HG02623 (cell line): Measurements from ENCODE around the gene MRPL55.

Source experiments
- ATAC-seq: cut with Tn5 transposase; IDR thresholded peaks from one replicate; pipeline ENCODE4 v1.9.1; 2021; ENCODE audit warnings: moderate library complexity; ENCODE audit not compliant: unreplicated experiment

The MRPL55 gene

GRCh38 chr1:228102791-228103620 is 6.1 kb downstream of the MRPL55 start, which contains the start of gene C1orf35:
Gene C1orf35 (minus strand): TSS chr1:228103325. CDS start chr1:228103227, 98 bp downstream.
- peak; percentile 70 for ATAC-seq

GRCh38 chr1:228101994-228102790 is 6.9 kb downstream of the MRPL55 start:
- ATAC-seq = no peak

- ATAC-seq = no peak
These were observed 7.5 kb downstream of the MRPL55 start for GRCh38 chr1:228101614-228101993.

GRCh38 chr1:228100822-228101613 is 8.1 kb downstream of the MRPL55 start:
- ATAC-seq = no peak

- no peak for ATAC-seq
These were observed 9.8 kb downstream of the MRPL55 start for GRCh38 chr1:228099331-228099732.

GRCh38 chr1:228098323-228098931 is 10.7 kb downstream of the MRPL55 start:
- ATAC-seq = no peak

- no peak for ATAC-seq
These were observed 11.6 kb downstream of the MRPL55 start for GRCh38 chr1:228097333-228098081.

- no peak for ATAC-seq
These were observed 12.4 kb downstream of the MRPL55 start for GRCh38 chr1:228096416-228097332.

- ATAC-seq = no peak
These were observed 13.2 kb downstream of the MRPL55 start for GRCh38 chr1:228095938-228096337.

- ATAC-seq = no peak
These were observed 13.9 kb downstream of the MRPL55 start for GRCh38 chr1:228095161-228095560.

- ATAC-seq = no peak
These were observed 14.6 kb downstream of the MRPL55 start for GRCh38 chr1:228094432-228095016.

GRCh38 chr1:228093050-228093906 is 15.8 kb downstream of the MRPL55 start:
- no peak for ATAC-seq

GRCh38 chr1:228092342-228093049 is 16.6 kb downstream of the MRPL55 start:
- ATAC-seq = no peak

- ATAC-seq = no peak
These were observed 18.0 kb downstream of the MRPL55 start for GRCh38 chr1:228091084-228091483.

GRCh38 chr1:228090613-228091081 is 18.5 kb downstream of the MRPL55 start:
- no peak for ATAC-seq

- no peak for ATAC-seq
These were observed 19.3 kb downstream of the MRPL55 start for GRCh38 chr1:228089519-228090380.
